Ramos (cell line): ENCODE results near the gene ELK4.

ENCODE experiments used
- in situ Hi-C: fragments of 300-500 bp; cut with MboI; formaldehyde crosslinking; loops from one replicate; pipeline ENCODE4 v1.14.3; 2022; ENCODE audit warnings: low sequenced_read_pairs; ENCODE audit not compliant: unreplicated experiment

Gene ELK4

DNA sequence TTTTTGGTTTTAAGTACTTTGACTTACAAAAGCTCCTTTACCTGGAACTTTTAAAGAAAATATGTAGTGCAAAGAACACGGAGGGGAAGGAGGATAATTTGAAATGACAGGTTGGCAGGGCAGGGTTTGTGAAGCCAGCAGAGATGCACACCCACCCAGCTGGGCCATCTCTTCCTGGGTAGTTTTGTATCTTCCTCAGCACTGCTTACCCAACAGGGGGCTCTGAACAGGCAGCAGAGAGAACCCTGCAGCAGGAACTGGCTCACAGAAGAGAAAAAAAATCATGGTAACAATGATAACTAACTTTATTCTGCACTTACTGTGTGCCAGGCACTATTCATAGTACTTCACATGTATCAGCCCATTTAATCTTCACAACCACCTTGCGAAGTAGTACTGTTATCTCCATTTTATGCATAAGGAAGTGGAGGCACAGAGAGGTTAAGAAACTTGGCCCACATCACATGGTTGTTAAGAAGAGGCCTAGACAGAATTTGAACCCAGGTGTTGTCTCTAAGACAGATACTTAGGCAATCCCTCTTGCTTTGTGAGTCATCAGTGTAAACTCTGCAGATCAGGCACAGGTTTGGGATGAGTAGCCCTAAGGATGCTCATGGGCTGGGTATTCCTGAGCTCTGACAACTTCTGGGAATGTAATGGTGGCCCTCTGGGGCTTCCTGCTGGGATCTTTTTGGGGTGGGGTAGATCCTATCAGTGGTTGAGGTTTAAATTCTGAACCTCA is 60.8 kb downstream of the ELK4 start:
- in situ Hi-C loops = loop anchor here (25.0 kb wide), 1 partner anchor 391 kb away; no protein-coding TSS in a partner anchor

DNA sequence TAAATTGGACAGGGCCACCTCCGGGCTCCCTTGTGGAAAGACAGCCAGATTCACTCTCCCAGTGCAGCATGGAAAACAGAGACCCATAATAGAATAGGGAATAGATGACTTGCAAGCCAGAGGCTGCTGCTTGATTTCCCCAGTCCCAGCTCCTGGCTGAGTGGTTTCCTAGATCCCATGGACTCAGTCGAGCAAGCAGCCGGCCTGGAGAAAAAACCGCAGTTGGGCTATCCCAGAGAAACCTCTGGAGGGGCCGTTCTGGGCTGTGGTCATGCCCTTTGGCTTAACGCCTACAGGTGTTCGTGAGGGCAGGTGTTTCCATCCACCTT is 61.7 kb downstream of the ELK4 start:
- in situ Hi-C loops = loop anchor here (25.0 kb wide), 1 partner anchor 392 kb away; no protein-coding TSS in a partner anchor

DNA sequence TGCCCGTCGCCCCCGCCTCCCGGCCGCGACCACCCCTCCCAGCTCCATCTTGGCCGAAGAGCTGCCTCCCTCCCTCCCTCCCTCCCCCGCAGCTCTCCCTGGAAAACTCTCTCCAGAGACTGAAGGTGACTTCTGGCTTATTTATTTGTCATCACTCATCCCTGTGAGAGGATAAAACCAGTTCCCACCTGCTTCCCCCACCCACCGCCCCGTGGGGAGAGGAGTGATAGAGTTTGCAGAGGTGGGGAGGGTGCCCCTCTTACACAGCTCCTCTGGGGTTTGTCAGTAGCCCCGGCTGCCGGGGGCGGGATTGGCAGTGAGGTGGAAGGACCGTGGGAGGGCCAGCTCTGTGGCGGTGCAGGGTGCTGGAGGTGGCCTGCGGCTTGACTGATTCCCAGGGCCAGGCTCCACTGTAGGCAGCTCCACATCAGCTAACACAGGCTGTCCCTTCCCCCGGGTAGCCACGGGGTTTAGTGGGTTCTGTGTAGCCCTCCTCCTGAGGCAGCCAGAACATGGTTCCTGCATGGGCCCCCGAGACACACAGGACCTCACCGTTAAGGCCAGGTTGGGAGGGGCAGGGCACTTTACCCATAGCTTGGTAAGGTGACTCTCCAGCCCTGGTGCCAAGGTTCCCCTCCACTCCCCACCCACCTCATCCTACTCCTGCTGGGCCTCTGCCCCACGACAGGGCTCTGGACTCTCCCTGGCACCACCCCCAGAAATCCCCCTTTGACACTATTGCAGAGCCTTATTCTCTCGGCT is 62.2 kb downstream of the ELK4 start:
- in situ Hi-C loops = loop anchor here (25.0 kb wide), 1 partner anchor 393 kb away; no protein-coding TSS in a partner anchor

DNA sequence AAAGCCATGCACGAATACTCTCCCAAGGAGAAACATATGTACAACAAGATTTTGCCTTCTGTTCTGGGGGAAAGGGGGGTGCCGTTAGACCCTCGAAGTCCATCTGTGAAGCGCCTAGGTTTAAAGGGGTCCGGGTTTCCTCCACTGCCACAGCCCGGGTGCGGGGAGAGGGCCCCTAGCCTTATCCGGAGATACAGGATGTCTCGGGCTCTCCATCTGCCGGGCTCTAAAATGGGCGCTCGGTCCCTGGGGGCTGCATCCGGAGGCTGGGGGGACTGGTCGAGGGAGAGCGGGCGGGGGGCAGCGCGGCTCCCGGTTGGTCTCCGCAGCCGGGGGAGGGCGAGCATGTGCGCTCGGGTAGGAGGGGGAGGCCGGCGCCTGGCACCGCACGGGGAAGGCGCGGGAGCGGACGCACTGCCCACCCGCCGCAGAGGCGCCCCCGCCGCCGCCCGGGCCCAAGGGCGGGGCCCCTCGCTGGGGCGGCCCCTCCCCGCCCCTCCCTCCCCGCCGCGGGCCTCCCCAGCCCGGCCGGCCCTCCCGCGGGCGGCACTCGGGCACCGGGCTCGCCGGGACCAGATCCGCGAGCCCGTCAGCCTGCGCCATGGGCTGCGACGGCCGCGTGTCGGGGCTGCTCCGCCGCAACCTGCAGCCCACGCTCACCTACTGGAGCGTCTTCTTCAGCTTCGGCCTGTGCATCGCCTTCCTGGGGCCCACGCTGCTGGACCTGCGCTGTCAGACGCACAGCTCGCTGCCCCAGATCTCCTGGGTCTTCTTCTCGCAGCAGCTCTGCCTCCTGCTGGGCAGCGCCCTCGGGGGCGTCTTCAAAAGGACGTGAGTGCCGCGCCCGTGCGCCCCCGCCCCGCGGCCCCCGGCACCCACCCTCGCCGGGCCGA is 63.1 kb downstream of the ELK4 start:
- in situ Hi-C loops = loop anchor here (25.0 kb wide), 1 partner anchor 394 kb away; no protein-coding TSS in a partner anchor

DNA sequence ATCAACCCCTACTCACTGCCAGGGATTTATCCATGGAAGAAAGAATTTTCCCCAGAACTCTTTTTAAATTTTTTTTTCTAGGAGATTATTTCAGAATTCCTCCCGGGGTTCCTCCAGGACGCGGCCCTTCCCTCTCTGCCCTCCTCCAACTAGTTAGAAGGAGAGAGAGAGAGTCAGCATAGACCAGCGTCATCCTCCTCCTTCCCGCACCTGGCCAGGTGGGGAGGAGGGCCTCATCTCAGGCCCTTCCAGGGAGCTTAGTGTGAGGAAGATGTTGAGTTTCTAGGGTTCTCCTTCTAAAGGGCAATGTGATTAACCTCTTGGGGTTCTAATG is 63.7 kb downstream of the ELK4 start:
- in situ Hi-C loops = loop anchor here (25.0 kb wide), 1 partner anchor 394 kb away; no protein-coding TSS in a partner anchor

DNA sequence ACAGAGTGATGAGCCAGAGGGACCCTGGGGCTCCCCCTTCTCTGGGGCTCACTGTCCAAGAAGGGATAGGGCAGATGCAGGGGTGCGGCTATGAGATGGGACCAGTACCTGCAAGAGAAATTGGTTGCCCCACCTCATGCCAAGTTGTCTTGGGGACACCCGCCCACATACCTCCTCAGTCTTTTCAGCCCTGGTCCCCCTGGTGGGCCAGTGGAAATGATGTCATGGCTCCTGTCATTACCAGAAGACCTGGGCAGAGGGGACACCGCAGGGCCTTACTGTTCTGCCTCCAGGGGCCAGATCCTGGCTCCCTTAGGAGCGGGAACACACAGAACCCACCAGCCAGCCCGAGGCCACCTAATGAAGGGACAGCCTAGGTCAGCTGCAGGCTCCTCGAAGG is 64.1 kb downstream of the ELK4 start:
- in situ Hi-C loops = loop anchor here (25.0 kb wide), 1 partner anchor 395 kb away; no protein-coding TSS in a partner anchor

DNA sequence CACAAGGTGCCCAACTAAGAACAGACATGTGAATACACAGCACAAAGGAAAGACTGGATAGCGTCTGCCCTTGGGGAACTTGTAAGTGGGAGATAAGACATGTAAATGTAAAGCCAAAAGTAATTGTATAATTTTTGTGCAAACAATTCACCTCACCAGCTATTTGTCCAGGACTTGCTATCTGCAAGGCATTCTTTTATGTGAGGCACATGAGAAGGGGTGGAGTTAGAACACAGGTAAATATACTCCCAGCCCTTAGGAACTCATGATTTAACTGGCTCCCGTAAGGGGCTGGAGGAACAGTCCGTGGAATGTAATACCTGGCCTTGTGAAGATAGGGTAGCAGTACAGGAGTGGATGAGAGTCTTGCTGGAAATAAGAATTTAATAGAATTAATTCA is 66.0 kb downstream of the ELK4 start:
- in situ Hi-C loops = loop anchor here (25.0 kb wide), 1 partner anchor 397 kb away; no protein-coding TSS in a partner anchor

DNA sequence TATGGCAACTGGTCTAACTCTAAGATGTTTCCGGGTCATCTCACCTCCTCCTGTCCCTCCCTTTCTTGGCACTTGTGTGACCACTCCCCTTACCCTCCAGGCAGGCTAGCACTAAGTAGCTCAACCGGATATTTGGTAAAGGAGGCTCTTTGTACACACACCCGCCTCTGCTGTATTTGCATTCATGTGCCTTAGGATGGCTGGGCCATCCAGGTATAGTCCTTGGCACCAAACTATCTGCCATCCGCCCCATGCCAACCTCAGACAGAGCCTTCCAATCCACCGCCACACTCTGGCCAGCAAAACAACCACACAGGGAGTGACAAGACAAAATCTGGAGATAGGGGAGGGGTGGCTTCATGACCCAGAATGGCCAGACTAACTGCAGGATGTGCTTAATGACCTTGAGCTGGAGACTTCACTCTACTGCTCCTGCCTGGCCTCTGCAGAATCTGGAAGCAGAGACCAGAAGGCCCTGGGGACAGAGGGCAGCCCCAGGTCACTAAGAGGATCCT is 67.8 kb downstream of the ELK4 start:
- in situ Hi-C loops = loop anchor here (25.0 kb wide), 1 partner anchor 398 kb away; no protein-coding TSS in a partner anchor

DNA sequence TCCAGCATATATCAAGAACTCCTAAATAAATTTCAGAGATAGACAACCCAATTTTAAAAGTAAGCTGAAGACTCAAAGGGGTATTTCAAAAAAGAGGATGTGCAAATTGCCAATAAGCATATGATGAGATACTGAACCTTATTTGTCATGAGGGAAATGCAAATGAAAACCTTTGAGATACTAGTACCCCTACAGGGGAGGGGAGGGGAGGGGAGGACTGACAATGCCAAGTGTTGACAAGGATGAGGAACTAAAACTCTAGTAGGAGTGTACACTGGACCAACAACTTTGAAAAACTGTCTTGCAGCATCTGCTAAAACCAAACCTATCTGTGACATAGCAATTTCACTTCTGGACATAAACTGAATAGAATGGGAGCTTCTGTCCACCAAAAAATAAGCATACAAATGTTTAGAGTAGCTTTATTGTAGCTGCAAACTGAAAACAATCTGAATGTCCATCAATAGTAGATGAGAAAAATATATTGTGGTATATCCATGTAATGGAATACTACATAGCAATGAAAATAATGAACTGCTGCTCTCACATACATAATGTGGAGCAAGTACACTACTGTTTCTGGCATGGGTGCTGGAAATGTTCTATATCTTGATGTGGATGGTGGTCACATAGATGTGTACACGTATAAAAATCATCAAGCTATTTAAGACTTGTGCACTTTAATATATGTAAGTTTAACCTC is 70.2 kb downstream of the ELK4 start:
- in situ Hi-C loops = loop anchor here (25.0 kb wide), 1 partner anchor 401 kb away; no protein-coding TSS in a partner anchor
